Mesodermal cell (in vitro differentiated cells): ENCODE measurements around the gene COLEC12.
A peak's percentile ranks its signal among the peaks of the same experiment; 100 is the strongest.

Source experiments
- H3K27ac ChIP-seq: 2 replicates; pipeline ENCODE4 v1.7.0; 2013; ENCODE audit warnings: mild to moderate bottlenecking, low read depth, low read length, moderate library complexity; ENCODE audit not compliant: severe bottlenecking
- H3K36me3 ChIP-seq: 2 replicates; pipeline ENCODE4 v1.7.1; 2013; ENCODE audit warnings: mild to moderate bottlenecking, low read length, moderate library complexity; ENCODE audit not compliant: control insufficient read depth, insufficient read depth
- H3K4me1 ChIP-seq: one replicate; pipeline ENCODE4 v1.7.1; 2013; ENCODE audit warnings: mild to moderate bottlenecking, low read length; ENCODE audit not compliant: insufficient read depth, control insufficient read depth, poor library complexity, severe bottlenecking
- H3K4me3 ChIP-seq: 2 replicates; pipeline ENCODE4 v1.7.0; 2013; ENCODE audit warnings: low read length, control low read depth, mild to moderate bottlenecking; ENCODE audit not compliant: insufficient read depth, poor library complexity, severe bottlenecking; ENCODE audit errors: extremely low read depth
- H3K9me3 ChIP-seq: 2 replicates; pipeline ENCODE4 v1.7.1; 2013; ENCODE audit warnings: mild to moderate bottlenecking, low read length, moderate library complexity; ENCODE audit not compliant: control insufficient read depth
- WGBS, 2 experiments: methylation state at CpG; one replicate each; pipeline ENCODE4 v1.1.5; 2013; ENCODE audit warnings: missing lambda C conversion rate in 2 of 2; ENCODE audit not compliant: insufficient coverage in 2 of 2; 5-methylcytosine and 5-hydroxymethylcytosine counted together

COLEC12 gene

DNA sequence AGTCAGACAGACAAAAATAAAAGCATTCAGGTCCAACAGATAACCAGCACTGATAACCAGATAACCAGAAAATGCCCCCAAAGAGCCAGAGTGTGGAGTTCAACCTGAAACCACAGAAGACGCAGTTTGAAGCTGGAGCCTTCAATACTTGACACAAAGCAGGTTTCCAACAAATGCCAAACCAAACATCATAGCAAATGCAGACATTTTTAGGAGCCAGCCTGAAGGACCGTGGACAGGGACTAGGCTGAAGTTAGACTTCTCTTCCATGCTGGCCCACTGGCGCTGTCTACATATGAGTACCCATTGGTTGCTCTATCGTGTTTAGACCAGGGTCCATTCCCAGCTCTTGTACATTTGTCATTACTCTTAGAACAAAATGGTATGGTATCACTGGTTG, 9.9 kb downstream of the COLEC12 start:
- peaks cover 24% of the 10 kb centered on the region for H3K36me3 ChIP-seq
- H3K27ac ChIP-seq = peak overlapping the region; percentile 82
- WGBS, 2 experiments = 44 to 67% methylated on average over 2 to 3 of the region's 4 CpGs
- no peak overlapping the region for H3K4me3 ChIP-seq
- H3K9me3 ChIP-seq = peaks cover 8% of the 10 kb centered on the region
- H3K4me1 ChIP-seq = peaks cover 44% of the 10 kb centered on the region

DNA sequence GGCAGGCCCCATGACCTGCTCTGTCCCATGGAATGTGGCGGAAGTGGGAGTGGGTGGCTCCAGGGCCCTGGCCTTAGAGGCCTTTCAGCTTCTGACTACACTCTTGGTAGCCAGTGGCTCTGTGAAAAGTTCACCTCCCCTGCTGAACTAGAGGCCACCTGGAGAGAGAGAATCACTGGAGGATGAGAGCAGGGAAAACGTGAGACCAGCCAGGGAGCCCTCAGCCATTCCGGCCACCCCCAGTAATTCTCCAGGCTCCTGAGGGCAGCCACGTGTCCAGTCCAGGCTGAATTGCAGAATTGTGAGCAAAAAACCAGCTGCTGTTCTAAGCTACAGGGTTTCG, 10.5 kb downstream of the COLEC12 start:
- H3K9me3 ChIP-seq = peaks cover 8% of the 10 kb centered on the region
- H3K4me3 ChIP-seq = no peak overlapping the region
- peaks cover 24% of the 10 kb centered on the region for H3K36me3 ChIP-seq
- WGBS, 2 experiments = 67 to 69% methylated on average over 4 of the region's 5 CpGs
- peaks cover 39% of the 10 kb centered on the region for H3K4me1 ChIP-seq
- peak overlapping the region; percentile 82 for H3K27ac ChIP-seq

- peaks cover 37% of the 10 kb centered on the region for H3K4me1 ChIP-seq
- H3K4me3 ChIP-seq = no peak overlapping the region
- peaks cover 8% of the 10 kb centered on the region for H3K9me3 ChIP-seq
- peak overlapping the region; percentile 82 for H3K27ac ChIP-seq
- WGBS, 2 experiments = 86 to 100% methylated on average over 5 to 6 of the region's 8 CpGs
- peaks cover 24% of the 10 kb centered on the region for H3K36me3 ChIP-seq
Measured at GRCh38 chr18:489244-490023, 11.1 kb downstream of the COLEC12 start.

DNA sequence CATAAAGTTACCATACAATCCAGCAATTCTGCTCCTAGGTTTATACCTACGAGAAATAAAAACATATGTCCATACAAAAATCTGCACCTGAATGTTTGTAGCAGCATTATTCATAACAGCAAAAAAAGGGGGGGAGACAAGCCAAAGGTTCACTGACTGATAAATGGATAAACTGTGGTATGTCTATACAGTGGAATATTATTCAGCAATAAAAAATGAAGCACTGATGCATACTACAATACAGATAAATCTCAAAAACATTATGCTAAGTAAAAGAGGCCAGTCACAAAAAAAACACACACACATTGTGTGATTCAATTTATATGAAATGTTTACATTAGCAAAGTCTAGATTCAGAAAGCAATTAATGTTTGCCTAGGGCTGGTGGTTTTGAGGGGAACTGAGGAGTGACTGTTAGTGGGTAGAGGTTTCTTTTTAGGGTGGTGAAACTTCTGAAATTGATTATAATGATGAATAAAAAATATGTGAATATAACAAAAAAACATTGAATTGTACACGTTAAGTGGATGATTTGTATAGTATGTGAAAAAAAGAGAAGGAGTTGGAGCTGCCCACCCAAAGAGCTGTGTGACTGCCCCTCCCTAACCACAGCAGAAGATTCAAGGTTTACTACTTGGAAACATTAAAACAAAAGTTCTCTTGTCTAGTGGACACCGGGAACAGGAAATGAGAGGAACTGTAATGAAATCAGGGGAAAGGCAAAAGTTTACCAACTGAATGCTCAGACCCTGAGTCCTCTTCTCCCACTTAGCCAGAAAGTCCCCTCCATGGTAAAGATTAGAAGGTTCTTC, 13.4 kb downstream of the COLEC12 start:
- H3K4me3 ChIP-seq = no peak overlapping the region
- WGBS, 2 experiments = 100% methylated on average over 1 of the region's 3 CpGs; no CpG with 5 or more reads in 1 of the 2 experiments

DNA sequence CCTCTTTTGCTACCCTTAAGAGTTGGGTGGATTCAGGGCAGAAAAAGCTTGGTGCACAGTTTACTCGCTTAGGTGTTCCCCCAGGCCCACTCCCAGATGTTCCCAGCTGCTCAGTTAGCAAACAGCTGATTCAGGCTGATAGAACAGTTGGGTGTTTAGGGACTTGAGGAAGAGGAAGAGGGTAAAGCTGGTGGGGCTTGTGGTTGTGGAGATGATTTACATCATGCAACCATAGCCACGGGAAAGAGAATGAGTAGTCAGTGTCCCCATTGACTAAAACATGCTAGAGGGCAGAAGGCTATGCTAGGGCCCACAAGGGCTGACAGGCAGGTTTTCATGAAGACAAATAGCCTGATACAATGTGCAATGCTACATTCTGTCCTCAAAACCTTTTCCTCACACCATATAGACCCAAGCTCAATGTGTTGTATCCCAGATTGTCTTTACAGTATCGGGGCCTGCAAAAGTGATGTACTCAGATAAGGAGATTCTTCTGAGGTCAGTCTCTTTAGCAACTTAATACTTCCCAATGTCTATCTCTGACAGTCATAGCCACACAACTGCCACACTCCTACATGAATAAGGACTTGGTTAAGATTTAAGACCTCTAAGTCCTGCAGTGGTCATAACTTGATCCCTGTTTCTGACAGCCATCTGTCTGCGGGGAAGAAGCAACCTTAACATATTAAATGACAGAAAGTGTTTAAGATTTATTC, 15.6 kb downstream of the COLEC12 start:
- 81 to 100% methylated on average over 2 to 3 of the region's 4 CpGs for WGBS, 2 experiments
- peaks cover 8% of the 10 kb centered on the region for H3K9me3 ChIP-seq
- peaks cover 30% of the 10 kb centered on the region for H3K36me3 ChIP-seq
- peaks cover 22% of the 10 kb centered on the region for H3K4me1 ChIP-seq
- H3K27ac ChIP-seq = no peak overlapping the region
- no peak overlapping the region for H3K4me3 ChIP-seq

More for the DNA sequence above, 13.4 kb downstream of the COLEC12 start:
- Histone ChIP-seq H3K9me3 (peaks cover 8% of the 10 kb centered on the region), H3K36me3 (peaks cover 24% of the 10 kb centered on the region), H3K4me1 (peaks cover 35% of the 10 kb centered on the region), H3K27ac (no peak overlapping the region)

DNA sequence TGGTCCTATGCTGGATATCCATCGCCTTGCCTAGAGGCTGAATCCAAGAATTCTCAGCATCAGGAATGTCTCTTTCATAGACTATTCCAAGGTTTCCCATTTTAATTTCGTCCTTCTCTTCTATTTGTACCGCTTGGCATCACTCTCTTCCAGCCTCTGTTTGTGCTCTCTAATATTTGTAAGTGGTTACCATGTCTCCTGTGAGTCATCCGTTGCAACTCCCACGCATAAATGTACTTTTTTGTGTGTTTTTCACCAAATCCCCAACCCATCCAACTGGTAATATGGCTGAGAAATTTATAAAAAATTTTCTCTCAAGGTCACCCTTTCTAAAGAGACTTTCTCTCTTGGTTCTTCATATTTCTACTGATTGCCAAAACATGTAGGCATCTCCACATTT, 21.8 kb downstream of the COLEC12 start:
- Histone ChIP-seq H3K9me3 (no peaks in the 10 kb centered on the region), H3K27ac (no peak overlapping the region), H3K4me3 (no peak overlapping the region), H3K4me1 (peaks cover 50% of the 10 kb centered on the region), H3K36me3 (peaks cover 34% of the 10 kb centered on the region)
- 95 to 100% methylated on average over 1 to 3 of the region's 5 CpGs for WGBS, 2 experiments

DNA sequence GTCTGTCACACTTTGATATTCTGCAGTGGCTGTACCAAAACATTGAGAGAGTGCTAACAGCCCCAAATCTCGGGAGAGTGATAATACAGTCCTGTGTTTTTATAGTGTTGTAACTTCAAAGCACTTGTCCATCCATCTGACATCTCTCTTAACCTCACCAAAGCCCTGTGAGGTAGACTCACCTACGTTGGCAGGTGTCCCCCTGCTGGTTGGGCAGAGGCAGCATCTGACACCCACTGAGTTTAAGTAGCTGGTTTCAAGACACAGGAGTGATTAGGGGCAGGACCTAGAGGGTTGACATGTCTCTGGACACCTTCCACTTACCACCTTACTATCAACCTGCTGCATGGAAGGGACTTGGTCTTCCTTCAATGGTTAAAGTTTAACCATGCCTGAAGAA, 22.9 kb downstream of the COLEC12 start:
- Histone ChIP-seq H3K4me3 (no peak overlapping the region), H3K27ac (no peak overlapping the region), H3K36me3 (peaks cover 36% of the 10 kb centered on the region), H3K9me3 (no peaks in the 10 kb centered on the region), H3K4me1 (peaks cover 48% of the 10 kb centered on the region)
- WGBS, 2 experiments = no CpG with 5 or more reads among the region's 2 CpGs

DNA sequence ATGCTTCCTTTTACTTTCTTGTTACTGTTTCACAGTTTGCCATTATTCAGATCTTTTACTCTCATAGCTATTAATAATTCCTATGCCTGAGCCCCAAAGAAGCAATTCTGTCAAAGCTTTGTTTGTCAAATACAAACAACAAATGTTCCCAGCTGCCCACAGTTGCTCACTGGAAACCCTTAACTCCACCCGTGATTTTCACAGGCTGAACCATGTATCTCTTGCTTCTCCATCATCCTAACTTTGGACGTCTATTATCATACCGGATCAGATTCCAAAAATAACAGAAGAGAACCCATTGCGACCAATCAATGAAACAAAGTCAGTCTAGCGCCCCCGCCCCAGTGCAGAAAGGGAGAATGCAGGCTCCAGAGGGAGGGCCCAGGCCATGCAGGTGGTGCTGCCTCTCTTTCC, 24.2 kb downstream of the COLEC12 start:
- H3K36me3 ChIP-seq = peaks cover 42% of the 10 kb centered on the region
- peaks cover 51% of the 10 kb centered on the region for H3K4me1 ChIP-seq
- no peaks in the 10 kb centered on the region for H3K9me3 ChIP-seq
- no peak overlapping the region for H3K4me3 ChIP-seq
- H3K27ac ChIP-seq = no peak overlapping the region
- 89 to 96% methylated on average over 6 of the region's 6 CpGs for WGBS, 2 experiments

- 56 to 66% methylated on average over 6 to 12 of the region's 12 CpGs for WGBS, 2 experiments
- peak overlapping the region; percentile 83 for H3K27ac ChIP-seq
Measured at GRCh38 chr18:475202-476031, 25.1 kb downstream of the COLEC12 start.

DNA sequence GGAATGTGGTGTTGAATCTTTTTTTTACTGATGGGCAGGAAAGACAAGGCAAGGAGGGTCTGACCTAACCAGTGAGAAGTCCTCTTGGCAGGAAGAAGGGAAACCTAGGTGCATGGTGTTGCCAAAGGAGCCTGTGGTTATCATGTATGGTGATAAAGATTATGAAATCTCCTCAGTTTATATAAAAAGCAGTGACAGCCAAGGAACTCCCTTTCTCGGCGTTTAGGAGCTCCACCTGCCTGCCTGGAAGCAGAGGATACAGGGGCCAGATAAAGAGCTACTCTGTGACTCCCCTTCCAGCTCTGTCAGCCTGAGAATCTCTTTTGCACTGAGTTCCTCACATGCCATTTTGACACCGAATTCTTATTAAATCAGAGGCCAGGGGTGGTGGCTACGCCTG, 26.1 kb downstream of the COLEC12 start:
- 92 to 95% methylated on average over 3 to 4 of the region's 4 CpGs for WGBS, 2 experiments

More at GRCh38 chr18:475202-476031, 25.1 kb downstream of the COLEC12 start:
- Histone ChIP-seq H3K4me3 (no peak overlapping the region), H3K9me3 (no peaks in the 10 kb centered on the region), H3K4me1 (peaks cover 50% of the 10 kb centered on the region), H3K36me3 (peaks cover 36% of the 10 kb centered on the region)

More for the DNA sequence above, 26.1 kb downstream of the COLEC12 start:
- H3K4me3 ChIP-seq = no peak overlapping the region
- no peaks in the 10 kb centered on the region for H3K9me3 ChIP-seq
- peaks cover 31% of the 10 kb centered on the region for H3K36me3 ChIP-seq
- H3K4me1 ChIP-seq = peaks cover 40% of the 10 kb centered on the region
- peak overlapping the region; percentile 25 for H3K27ac ChIP-seq
